GM10847 (cell line): ENCODE measurements around the gene ZNF777.

Experiments used
- POLR2A ChIP-seq: IDR thresholded peaks from 2 replicates; pipeline ENCODE4 v1.6.1; 2011; ENCODE audit not compliant: insufficient read length; ENCODE audit errors: extremely low read depth

The ZNF777 gene

DNA sequence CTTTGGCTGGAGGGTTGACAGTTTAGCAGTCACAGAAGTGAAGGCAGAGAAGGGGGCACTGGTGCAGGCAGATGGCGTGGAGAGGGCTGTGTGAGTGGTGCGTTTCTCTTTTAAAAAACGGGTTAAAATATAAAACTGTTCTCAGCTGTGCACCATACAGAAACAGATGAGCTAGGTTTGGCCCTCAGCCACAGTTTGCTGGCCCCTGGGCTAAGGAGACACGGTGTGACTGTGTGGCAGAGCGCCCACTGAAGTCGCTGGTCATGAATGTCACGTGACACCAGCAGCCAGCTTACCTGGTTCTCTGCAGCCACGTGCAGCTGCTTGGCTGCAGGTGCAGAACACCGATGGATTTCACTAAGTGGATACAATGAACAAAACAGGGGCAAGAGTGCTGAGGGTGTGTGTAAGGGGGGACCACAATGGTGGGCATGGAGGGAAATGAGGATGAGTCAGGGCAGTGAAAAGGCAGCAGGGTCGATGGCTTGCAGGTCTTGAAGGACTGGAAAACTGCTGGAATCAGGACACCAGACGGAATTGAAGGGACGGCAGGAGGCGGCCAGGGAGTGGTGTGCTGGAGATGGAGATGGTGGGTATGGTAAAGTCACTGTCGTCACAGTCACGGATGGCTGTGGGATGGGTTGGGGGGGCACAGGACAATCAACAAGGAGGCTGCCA, 29.4 kb upstream of the ZNF777 start:
- no peak for TF ChIP-seq POLR2A

- TF ChIP-seq POLR2A = no peak
Observed at GRCh38 chr7:149489391-149490024, 28.6 kb upstream of the ZNF777 start.

DNA sequence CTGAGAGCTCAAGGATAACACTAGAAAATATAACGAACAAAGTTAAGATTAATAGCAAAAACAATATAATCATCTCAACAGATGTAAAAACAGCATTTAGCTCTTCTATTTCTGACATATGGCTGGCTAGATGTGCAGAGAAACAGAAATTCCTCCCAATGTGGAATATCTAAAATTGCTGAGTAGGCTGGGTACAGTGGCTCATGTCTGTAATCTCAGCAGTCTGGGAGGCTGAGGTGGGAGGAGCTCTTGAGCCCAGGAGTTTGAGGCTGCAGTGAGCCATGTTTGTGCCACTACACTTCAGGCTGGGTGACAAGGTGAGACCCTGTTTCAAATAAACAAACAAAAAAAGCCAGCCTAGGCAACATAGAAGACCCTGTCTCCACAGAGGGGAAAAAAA, 18.7 kb upstream of the ZNF777 start:
- no peak for TF ChIP-seq POLR2A

GRCh38 chr7:149478754-149479153, 17.9 kb upstream of the ZNF777 start:
- no peak for TF ChIP-seq POLR2A

DNA sequence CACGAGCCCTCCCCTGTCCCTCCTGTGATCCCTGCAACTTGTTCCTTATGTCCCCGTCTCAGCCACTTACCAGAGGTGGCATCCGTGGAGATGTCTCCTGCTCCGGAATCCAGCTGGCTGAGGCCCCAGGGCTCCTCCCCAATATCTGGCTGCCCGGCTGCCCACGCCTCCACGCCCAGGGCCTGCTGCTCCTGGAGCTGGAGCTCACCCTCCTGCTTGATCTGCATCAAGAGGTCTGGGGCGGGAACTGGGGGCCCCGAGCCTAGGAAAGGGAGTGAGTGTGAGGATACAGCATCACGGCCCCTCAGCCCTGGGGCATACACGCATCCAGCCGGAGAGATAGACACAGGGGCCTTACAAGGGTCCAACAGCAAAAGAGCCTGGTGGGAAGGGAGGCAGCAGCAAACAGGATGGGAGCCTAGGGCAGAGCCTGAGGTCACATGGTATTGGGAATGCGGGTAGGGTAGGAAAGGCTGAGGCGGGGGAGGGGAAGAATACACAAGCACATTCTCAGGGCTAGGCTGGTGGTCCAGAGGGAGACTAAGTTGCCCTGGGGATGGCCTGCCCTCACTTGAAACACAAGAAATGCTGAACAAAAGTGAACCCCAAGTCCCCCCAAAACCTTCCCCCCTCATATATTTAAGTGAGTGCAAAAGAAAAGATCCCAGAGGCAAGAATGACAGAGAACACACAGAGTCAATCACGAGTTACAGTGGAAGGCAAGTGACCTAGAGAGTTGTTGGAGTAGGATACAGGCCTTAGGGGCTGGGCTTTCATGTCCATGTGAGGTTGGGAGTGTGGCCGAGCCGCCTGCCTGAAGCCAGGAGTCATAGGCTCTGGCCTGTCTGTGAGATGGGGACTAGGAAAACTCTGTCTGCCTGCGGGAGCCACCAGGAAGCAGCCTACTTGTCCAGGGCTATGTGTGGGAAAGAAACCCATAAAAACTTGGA, 16.9 kb upstream of the ZNF777 start:
- TF ChIP-seq POLR2A = no peak

DNA sequence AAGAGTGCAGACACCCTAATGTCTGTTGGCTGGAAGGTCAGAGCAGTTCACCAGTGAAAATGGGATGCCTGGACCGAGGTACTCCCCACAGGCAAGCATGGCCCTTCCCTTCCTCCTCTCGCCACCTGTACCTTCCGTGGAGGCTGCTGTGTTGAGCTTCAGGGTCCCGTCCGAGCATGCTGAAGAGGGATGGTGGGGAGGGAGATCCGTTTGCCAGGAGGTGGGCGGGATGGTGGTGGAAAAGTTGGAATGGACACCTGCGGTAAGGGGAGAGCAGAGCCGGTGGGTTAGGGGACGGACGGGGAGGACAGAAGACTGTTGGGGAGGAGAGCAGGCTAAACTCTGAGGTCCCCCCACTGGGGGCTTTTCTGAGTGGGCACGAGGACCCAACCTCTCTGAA, 15.9 kb upstream of the ZNF777 start:
- no peak for TF ChIP-seq POLR2A

GRCh38 chr7:149475121-149476045, 14.5 kb upstream of the ZNF777 start:
- TF ChIP-seq POLR2A = no peak

DNA sequence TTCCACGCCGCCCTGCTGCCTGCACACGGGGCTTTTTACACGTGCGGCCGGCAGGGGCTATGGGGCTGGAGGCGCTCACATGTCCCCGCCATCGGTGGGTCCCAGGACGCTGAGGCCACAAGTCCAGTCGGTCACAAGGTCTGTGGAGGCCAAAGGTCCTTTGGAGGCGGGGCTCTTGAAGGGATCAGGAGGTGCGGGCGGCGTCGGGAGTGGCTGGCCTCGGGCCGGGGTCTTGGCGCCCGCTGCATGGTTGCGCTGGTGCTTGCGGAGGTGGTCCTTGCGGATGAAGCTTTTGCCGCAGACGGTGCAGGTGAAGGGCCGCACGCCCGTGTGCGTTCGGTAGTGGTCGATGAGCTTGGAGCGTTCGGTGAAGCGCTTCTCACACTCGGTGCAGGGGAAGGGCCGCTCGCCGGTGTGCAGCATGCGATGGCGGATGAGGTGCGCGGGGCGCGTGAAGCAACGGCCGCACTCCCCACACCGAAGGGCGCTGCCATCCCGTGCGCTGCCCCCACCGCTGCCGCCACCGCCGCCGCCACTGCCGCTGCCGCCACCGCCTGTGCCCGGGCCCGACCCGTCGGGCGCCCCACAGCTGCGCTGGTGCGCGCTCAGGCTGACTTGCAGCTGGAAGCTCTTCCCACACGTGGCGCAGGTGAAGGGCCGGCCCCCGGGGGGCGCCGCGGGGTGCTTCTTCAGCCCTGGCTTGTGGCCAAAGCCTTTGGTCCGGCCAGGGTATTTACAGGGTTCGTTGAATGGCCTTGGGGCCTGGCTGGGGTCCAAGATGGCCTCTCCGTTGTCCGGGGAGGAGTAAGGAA, 13.7 kb upstream of the ZNF777 start:
- no peak for TF ChIP-seq POLR2A

DNA sequence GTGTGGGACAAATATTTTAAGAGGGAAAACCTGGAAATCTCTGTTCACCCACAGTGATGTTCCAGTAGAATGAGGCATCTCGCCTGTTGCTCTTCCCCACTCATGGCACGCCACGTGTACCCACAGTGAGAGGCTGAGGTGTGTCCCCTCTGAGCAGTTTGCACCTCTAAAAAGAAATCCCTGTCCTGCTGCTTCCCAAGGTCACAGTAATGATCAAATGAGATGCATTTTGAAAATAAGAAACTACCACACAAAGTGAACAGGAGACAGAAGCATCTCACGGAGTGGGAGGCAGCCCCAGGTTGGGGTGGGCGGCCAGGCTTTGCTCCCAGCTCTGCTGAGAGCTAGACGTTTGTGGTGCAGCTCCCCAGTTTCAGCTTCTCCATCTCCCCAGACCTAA, 12.4 kb upstream of the ZNF777 start:
- no peak for TF ChIP-seq POLR2A

DNA sequence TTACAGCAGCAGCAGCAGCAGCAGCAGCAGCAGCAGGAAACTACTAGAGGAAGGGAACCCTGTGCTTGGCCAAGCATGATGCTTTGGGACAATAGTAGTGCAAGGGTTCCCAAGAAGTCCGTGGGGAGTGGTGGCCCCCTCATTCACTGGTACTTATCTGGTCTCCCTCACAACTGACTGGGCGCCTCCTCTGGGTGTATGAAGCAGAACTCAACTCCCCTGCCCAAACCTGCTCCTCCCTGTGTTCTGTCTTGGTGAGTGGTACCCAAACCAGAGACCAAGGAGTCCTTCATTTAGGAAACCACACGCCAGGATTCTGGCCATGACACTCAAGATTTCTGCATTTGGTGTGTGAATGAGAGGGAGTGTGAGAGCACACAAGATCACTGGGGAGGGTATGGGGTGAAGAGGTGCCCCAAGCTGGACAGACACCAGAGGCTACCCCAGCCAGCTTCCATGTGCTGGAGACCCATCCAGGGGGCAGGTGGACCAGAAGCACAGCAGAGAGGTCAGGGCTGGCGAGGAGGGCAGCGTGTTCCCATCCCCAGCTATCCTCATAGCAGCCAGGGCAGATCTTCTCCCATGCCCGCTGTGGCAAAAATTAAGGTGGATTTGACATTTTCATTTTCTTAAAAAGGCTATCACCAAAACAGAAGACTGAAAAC, 10.6 kb upstream of the ZNF777 start:
- no peak for TF ChIP-seq POLR2A

DNA sequence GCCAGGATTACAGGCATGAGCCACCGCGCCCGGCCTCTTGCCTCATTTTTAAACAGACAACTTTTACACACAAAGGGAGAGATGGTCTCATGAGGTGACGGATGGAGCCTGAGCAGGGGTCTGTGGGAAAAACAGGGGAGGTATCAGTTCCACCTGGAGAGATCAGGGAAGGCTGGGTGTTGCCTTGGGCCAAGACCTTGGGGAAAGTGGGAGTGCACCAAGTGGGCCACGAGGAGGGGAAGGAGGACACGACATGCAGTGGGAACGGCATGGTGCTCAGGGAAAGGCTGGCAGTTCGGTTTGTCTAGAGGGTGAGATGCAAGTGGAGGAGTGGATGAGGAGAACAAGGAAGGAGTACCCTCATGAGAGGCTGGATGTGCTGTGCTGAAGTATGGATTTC, 8.9 kb upstream of the ZNF777 start:
- TF ChIP-seq POLR2A = no peak

- no peak for TF ChIP-seq POLR2A
Observed at GRCh38 chr7:149468208-149468607, 7.3 kb upstream of the ZNF777 start.

DNA sequence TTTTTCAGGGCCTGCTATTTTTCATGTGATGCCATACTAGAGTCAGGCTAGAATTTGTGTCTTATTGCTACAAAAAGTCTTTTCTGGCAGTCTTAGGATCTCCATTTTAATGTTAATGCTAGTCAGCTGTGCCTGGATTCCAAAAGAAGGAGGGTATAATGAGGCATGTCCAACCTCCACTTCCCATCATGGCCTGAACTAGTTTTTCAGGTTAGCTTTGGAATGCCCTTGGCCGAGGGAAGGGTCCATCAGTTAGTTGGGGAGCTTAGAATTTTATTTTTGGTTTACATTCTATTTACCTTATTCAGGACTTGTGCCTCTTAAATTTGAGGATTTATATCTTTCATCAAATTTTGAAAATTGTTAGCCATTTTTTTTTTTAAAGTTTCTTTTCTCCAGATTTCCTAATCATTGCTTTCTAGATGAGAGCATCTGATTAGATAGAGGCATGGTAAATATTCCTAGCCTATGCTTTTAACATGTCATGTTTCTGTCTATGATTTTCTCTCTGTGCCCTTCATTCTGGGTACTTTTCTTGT, 6.5 kb upstream of the ZNF777 start:
- no peak for TF ChIP-seq POLR2A

DNA sequence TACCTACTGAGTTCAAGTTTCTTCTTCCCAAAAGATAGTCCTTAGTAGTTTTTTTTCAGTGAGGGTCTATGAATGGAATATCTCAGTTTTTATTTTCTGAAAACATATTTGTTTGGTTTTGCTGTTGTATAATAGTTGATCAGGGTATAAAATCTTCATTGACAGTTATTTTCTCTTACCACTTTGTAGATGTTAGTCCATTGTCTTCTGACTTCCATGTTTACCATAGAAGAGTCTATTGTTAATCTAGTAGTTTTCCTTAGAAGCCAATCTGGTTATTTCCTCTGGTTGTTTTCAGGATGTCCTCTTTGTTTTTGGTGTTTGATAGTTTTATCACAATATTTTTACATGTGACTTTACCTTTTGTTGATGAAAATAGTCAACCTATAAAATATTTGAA, 5.5 kb upstream of the ZNF777 start:
- no peak for TF ChIP-seq POLR2A
